CD14-positive monocyte (primary cell): ENCODE data around the gene FBXO28. TPM values are rescaled to one million over a fixed set of nuclear protein-coding genes. Genes with fewer than 3 reads are reported as not detected.

ENCODE experiments used
- DNase-seq, 3 donors: peaks; one replicate each; pipeline ENCODE4 v3.0.0-alpha.2; 2011 to 2022
- H2AFZ ChIP-seq: 2 replicates; pipeline ENCODE4 v1.6.0; 2012; ENCODE audit warnings: mild to moderate bottlenecking, low read depth, low read length, inconsistent platforms; ENCODE audit not compliant: insufficient read depth, poor library complexity, severe bottlenecking
- H3K27ac ChIP-seq, 2 donors: 1 replicate in 1 of 2; 2 replicates in 1 of 2; pipeline ENCODE4 v1.5.1; 2012 to 2013; ENCODE audit warnings: low read length in 2 of 2, control low read depth in 1 of 2, inconsistent platforms in 1 of 2, low read depth in 1 of 2, mild to moderate bottlenecking in 1 of 2
- H3K27me3 ChIP-seq, 2 donors: one replicate each; pipeline versions ENCODE4 v1.6.0 to v1.6.1; 2011 to 2013; ENCODE audit warnings: low read length in 2 of 2; ENCODE audit not compliant: control insufficient read depth in 2 of 2, insufficient read depth in 2 of 2
- H3K36me3 ChIP-seq, 2 donors: replicated peaks in 1 of 2; 1 replicate in 1 of 2; 2 replicates in 1 of 2; pipeline versions ENCODE4 v1.5.1 to v1.6.1; 2012 to 2013; ENCODE audit warnings: low read length in 2 of 2, control low read depth in 1 of 2, inconsistent platforms in 1 of 2, mild to moderate bottlenecking in 1 of 2; ENCODE audit not compliant: insufficient read depth in 2 of 2, control insufficient read depth in 1 of 2
- H3K4me1 ChIP-seq, 2 donors: 1 replicate in 1 of 2; 2 replicates in 1 of 2; pipeline versions ENCODE4 v1.5.1 to v1.6.1; 2012 to 2013; ENCODE audit warnings: low read length in 2 of 2, control low read depth in 1 of 2, inconsistent platforms in 1 of 2, mild to moderate bottlenecking in 1 of 2, moderate library complexity in 1 of 2; ENCODE audit not compliant: insufficient read depth in 2 of 2, control insufficient read depth in 1 of 2
- H3K4me2 ChIP-seq: replicated peaks from 2 replicates; pipeline ENCODE3; 2012; ENCODE audit warnings: low read length, moderate library complexity, mild to moderate bottlenecking; ENCODE audit not compliant: poor library complexity, severe bottlenecking; ENCODE audit errors: extremely low read depth
- H3K4me3 ChIP-seq, 3 experiments: fragments of 200-600 bp in 1 of 3; sonication (generic) in 1 of 3; replicated peaks in 1 of 3; 1 replicate in 2 of 3; 2 replicates in 1 of 3; pipeline ENCODE4 v1.5.1; 2011 to 2013; ENCODE audit warnings: low read length in 3 of 3, mild to moderate bottlenecking in 3 of 3, control low read depth in 2 of 3, low read depth in 2 of 3, inconsistent platforms in 1 of 3, moderate library complexity in 1 of 3
- H3K79me2 ChIP-seq: 2 replicates; pipeline ENCODE4 v1.6.0; 2012; ENCODE audit warnings: mild to moderate bottlenecking, control low read depth, inconsistent platforms, low read length, moderate library complexity; ENCODE audit not compliant: insufficient read depth
- H3K9ac ChIP-seq: 2 replicates; pipeline ENCODE4 v1.6.0; 2017; ENCODE audit warnings: low read length, mild to moderate bottlenecking; ENCODE audit not compliant: insufficient read depth, poor library complexity, severe bottlenecking
- H3K9me3 ChIP-seq, 2 donors: replicated peaks in 1 of 2; 1 replicate in 1 of 2; 2 replicates in 1 of 2; pipeline versions ENCODE4 v1.5.1 to v1.6.1; 2012 to 2013; ENCODE audit warnings: low read length in 2 of 2, control low read depth in 1 of 2; ENCODE audit not compliant: control insufficient read depth in 1 of 2, insufficient read depth in 1 of 2
- H4K20me1 ChIP-seq: 2 replicates; pipeline ENCODE4 v1.6.0; 2012; ENCODE audit warnings: mild to moderate bottlenecking, low read length, control low read depth, moderate library complexity; ENCODE audit not compliant: insufficient read depth
- H3K27ac Mint-ChIP-seq, 7 donors: one replicate each; pipeline ENCODE4 v1.8.0; 2020; ENCODE audit warnings: mild to moderate bottlenecking in 7 of 7, mixed read lengths in 7 of 7, moderate library complexity in 6 of 7, inconsistent platforms in 2 of 7
- H3K27me3 Mint-ChIP-seq, 3 donors: one replicate each; pipeline ENCODE4 v1.8.0; 2021 to 2022; ENCODE audit warnings: low read depth in 3 of 3, mild to moderate bottlenecking in 3 of 3, mixed read lengths in 3 of 3, moderate library complexity in 3 of 3, inconsistent platforms in 1 of 3
- H3K36me3 Mint-ChIP-seq, 2 donors: one replicate each; pipeline ENCODE4 v1.8.0; 2020; ENCODE audit warnings: mixed read lengths in 2 of 2, inconsistent platforms in 1 of 2, mild to moderate bottlenecking in 1 of 2
- H3K4me1 Mint-ChIP-seq: one replicate; pipeline ENCODE4 v1.8.0; 2020; ENCODE audit warnings: mild to moderate bottlenecking, mixed read lengths
- H3K4me3 Mint-ChIP-seq, 2 donors: one replicate each; pipeline ENCODE4 v1.8.0; 2020; ENCODE audit warnings: mild to moderate bottlenecking in 2 of 2, mixed read lengths in 2 of 2, moderate library complexity in 1 of 2
- H3K9me3 Mint-ChIP-seq, 7 donors: one replicate each; pipeline ENCODE4 v1.8.0; 2020 to 2022; ENCODE audit warnings: mixed read lengths in 7 of 7, mild to moderate bottlenecking in 6 of 7, moderate library complexity in 6 of 7, inconsistent platforms in 2 of 7
- WGBS: methylation state at CpG from one replicate; pipeline ENCODE4 v1.1.5; 2013; ENCODE audit warnings: missing lambda C conversion rate; ENCODE audit not compliant: insufficient coverage; 5-methylcytosine and 5-hydroxymethylcytosine counted together
- intact Hi-C, 2 donors: fragments of 100-400 bp; cut with micrococcal nuclease; formaldehyde crosslinking; loops; one replicate each; pipeline versions ENCODE4 v1.15.0 to v1.15.1; 2023
- polyA plus RNA-seq, 3 donors: library from polyadenylated mRNA; depleted of rRNA in 1 of 3; unstranded in 2 of 3; stranded (reverse) in 1 of 3; fragments of 300-500 nt in 2 of 3; fragments of >200 nt in 1 of 3; fragmentation: Illumina TruSeq in 2 of 3; gene quantifications; 1 replicate in 2 of 3; 2 replicates in 1 of 3; pipeline ENCODE4 v1.2.3, GENCODE V29; 2012 to 2021
- TF ChIP-seq, protein P1 (sequence below): fragments of 200-600 bp; IDR thresholded peaks from one replicate; pipeline ENCODE4 v1.8.0; 2022; ENCODE audit warnings: antibody characterized with exemption, mild to moderate bottlenecking

Gene FBXO28
- polyA plus RNA-seq, 3 donors: 12.9 to 15.8 (median 13.0) TPM

DNA sequence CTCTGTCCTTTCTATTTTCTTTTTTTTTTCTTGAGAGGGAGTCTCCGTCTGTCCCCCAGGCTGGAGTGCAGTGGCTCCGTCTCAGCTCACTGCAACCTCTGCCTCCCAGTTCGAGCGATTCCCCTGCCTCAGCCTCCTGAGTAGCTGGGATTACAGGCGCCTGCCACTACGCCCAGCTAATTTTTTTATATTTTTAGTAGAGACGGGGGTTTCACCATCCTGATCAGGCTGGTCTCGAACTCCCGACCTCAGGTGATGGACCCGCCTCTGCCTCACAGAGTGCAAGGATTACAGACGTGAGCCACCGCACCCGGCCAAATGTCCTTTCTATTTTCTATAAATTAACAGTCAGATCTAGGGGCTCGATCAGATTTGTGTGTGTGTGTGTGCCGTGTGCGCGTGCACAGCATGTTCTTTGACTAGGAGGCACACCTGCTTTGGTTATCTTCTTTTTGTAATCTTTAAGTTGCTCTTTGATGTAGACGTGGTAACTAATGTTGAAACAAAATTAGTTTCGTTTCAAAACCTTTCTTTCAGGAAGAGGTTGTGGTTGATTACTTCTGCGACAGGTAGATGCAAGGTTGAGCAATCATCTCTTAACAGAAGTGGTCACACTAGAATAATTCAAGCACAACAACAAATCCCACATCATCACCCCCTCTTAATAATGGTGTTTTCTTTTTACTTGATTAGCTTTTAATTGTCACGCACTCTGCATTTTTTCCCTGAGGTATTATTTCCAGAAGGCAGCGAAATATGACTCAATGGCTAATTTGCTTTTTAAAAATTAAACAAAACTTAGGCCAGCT lies 68.3 kb downstream of the FBXO28 start:
- H3K9ac ChIP-seq: peak overlapping the region; percentile 95
- peaks cover 27 to 33% of the 10 kb centered on the region in 2 donors for H3K4me1 ChIP-seq
- Mint-ChIP-seq H3K4me1 (peaks cover 32% of the 10 kb centered on the region), H3K9me3 (no peaks in the 10 kb centered on the region), H3K36me3 (peaks cover 5 to 19% of the 10 kb centered on the region in 2 donors), H3K4me3 (peak overlapping the region; percentile 87 to 94), H3K27me3 (peaks cover 0 to 1% (median 1%) of the 10 kb centered on the region in 3 donors), H3K27ac (peak overlapping the region; percentile 52 to 91 (median 75))
- H4K20me1 ChIP-seq: peaks cover 38% of the 10 kb centered on the region
- peaks cover 0 to 6% of the 10 kb centered on the region in 2 donors for H3K36me3 ChIP-seq
- peak overlapping the region; percentile 92 for H2AFZ ChIP-seq
- H3K27me3 ChIP-seq: no peaks in the 10 kb centered on the region
- peak overlapping the region; percentile 93 for H3K4me2 ChIP-seq
- H3K79me2 ChIP-seq: peaks cover 41% of the 10 kb centered on the region
- intact Hi-C loops: loop anchor here in 1 of 2 donors (5.0 kb wide), 1 partner anchor 35 kb away; no protein-coding TSS in a partner anchor
- TF ChIP-seq, protein P1, sequence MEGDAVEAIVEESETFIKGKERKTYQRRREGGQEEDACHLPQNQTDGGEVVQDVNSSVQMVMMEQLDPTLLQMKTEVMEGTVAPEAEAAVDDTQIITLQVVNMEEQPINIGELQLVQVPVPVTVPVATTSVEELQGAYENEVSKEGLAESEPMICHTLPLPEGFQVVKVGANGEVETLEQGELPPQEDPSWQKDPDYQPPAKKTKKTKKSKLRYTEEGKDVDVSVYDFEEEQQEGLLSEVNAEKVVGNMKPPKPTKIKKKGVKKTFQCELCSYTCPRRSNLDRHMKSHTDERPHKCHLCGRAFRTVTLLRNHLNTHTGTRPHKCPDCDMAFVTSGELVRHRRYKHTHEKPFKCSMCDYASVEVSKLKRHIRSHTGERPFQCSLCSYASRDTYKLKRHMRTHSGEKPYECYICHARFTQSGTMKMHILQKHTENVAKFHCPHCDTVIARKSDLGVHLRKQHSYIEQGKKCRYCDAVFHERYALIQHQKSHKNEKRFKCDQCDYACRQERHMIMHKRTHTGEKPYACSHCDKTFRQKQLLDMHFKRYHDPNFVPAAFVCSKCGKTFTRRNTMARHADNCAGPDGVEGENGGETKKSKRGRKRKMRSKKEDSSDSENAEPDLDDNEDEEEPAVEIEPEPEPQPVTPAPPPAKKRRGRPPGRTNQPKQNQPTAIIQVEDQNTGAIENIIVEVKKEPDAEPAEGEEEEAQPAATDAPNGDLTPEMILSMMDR: no peak
- 90% methylated on average over 4 of the region's 22 CpGs for WGBS
- peak in 1 of 3 donors; percentile 8 for DNase-seq
- peak overlapping the region; percentile 63 to 91 (median 84) for H3K4me3 ChIP-seq
- peak overlapping the region; percentile 70 to 91 for H3K27ac ChIP-seq
- H3K9me3 ChIP-seq: no peaks in the 10 kb centered on the region

DNA sequence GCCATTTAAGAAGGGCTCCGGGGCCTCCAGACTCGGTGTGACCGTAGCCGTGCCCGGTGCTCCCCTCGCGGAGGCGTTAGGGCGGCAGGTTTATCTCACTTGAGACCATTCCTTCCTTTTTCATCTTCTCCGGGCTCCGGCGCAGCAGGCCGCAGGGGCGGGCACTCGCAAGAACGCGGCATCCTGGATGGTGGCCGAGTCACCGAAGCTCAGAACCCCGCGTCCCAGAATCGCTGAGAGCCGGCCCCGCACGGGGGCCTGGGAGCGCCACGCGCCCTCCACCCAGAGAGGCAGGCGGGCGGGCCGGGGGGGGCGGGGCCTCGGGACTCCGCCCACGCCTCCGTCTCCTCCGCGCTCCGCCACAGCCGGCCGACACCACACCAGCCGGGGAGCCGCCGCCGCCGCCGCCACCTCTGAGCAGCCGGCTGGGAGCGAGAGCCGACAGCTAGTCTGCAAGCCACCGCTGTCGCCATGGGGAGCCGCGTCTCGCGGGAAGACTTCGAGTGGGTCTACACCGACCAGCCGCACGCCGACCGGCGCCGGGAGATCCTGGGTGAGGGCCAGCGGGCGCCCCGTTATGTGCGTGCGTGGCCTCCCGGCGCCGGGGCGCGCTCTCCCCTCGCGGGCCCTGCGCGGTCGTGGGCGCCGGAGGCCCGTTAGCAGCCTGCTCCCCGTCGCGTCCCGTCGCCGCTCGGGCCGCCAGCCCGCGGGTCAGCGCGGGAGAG lies 69.1 kb downstream of the FBXO28 start, which contains the start of gene DEGS1:
Gene DEGS1, plus strand, starts transcription at position 375 of the 725 bp plus-strand sequence. Its CDS starts 97 bp downstream, at position 472.
- peaks cover 27 to 33% of the 10 kb centered on the region in 2 donors for H3K4me1 ChIP-seq

More for the DNA sequence above, 69.1 kb downstream of the FBXO28 start, which contains the start of gene DEGS1:
- H3K4me3 ChIP-seq: peak within 1 kb of the TSS; percentile 67 to 91 (median 84)
- H3K9me3 ChIP-seq: no peaks in the 10 kb centered on the region
- WGBS: under 1% methylated on average over 93 of the region's 94 CpGs
- Mint-ChIP-seq H3K4me1 (peaks cover 32% of the 10 kb centered on the region), H3K27me3 (peaks cover 0 to 1% (median 0%) of the 10 kb centered on the region in 3 donors), H3K4me3 (peak within 1 kb of the TSS; percentile 87 to 94), H3K36me3 (peaks cover 5 to 19% of the 10 kb centered on the region in 2 donors), H3K9me3 (no peaks in the 10 kb centered on the region), H3K27ac (peak within 1 kb of the TSS; percentile 75 to 91 (median 89))
- H4K20me1 ChIP-seq: peaks cover 45% of the 10 kb centered on the region
- peak within 1 kb of the TSS; percentile 70 to 91 for H3K27ac ChIP-seq
- intact Hi-C loops: loop anchor here in 1 of 2 donors (5.0 kb wide), 1 partner anchor 34 kb away; no protein-coding TSS in a partner anchor
- no peaks in the 10 kb centered on the region for H3K27me3 ChIP-seq
- H2AFZ ChIP-seq: peak within 1 kb of the TSS; percentile 92
- peaks cover 0 to 6% of the 10 kb centered on the region in 2 donors for H3K36me3 ChIP-seq
- peak within 1 kb of the TSS; percentile 95 for H3K9ac ChIP-seq
- H3K79me2 ChIP-seq: peaks cover 49% of the 10 kb centered on the region
- H3K4me2 ChIP-seq: peak within 1 kb of the TSS; percentile 93
- DNase-seq: peak; percentile 77 to 80 (median 77)
- TF ChIP-seq, protein P1: no peak
